Right lung (tissue), 10 donors: ENCODE measurements around the gene KRTAP4-3. TPM values are rescaled to one million over a fixed set of nuclear protein-coding genes. Genes with fewer than 3 reads are reported as not detected.
"Not testable (repeated sequence)": the region's sequence is repeated elsewhere in the genome, so short reads cannot be mapped to it uniquely, and the experiment has no call there.

Source experiments
- DNase-seq, 2 donors: peaks; one replicate each; pipeline ENCODE4 v3.0.0-alpha.2; 2013
- long read RNA-seq, 8 donors: transcript quantifications; one replicate each; lab custom pipeline, GENCODE V29; 2026
- polyA plus RNA-seq, 5 donors: library from polyadenylated mRNA; unstranded; fragments of 120-200 nt; gene quantifications; one replicate each; pipeline versions ENCODE4 v1.2.1 to v1.2.3, GENCODE V29; 2013; ENCODE audit warnings: inconsistent platforms in 1 of 5, low replicate concordance in 1 of 5; ENCODE audit not compliant: insufficient read length in 5 of 5, insufficient read depth in 1 of 5

KRTAP4-3 gene
- not detected for polyA plus RNA-seq
- long read RNA-seq, donor 1, result 0 reads
- long read RNA-seq, donor 2, result 0 reads
- long read RNA-seq, donor 3, result 0 reads
- long read RNA-seq, donor 4, result 0 reads
- long read RNA-seq, donor 5, result 0 reads
- long read RNA-seq, donor 6, result 0 reads
- long read RNA-seq, donor 7, result 0 reads
- long read RNA-seq, donor 8, result 0 reads

- no peak for DNase-seq
Observed at GRCh38 chr17:41168121-41168520, at the start of gene KRTAP4-3. Gene KRTAP4-3, minus strand, starts transcription at chr17:41168221. Its CDS starts 49 bp downstream, at chr17:41168172.

DNA sequence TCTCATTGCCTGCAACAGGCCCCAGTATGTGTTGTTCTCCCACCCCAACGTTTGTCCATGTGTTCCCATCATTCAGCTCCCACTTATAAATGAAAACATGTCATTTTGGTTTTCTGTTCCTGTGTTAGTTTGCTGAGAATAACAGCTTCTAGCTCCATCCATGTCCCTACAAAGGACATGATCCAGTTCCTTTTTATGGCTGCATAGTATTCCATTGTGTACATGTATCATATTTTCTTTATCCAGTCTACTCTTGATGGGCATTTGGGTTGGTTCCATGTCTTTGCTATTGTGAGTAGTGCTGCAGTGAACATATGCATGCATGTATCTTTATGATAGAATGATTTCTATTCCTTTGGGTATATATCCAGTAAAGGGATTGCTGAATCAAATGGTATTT is 47.7 kb upstream of the KRTAP4-3 start:
- no peak for DNase-seq

DNA sequence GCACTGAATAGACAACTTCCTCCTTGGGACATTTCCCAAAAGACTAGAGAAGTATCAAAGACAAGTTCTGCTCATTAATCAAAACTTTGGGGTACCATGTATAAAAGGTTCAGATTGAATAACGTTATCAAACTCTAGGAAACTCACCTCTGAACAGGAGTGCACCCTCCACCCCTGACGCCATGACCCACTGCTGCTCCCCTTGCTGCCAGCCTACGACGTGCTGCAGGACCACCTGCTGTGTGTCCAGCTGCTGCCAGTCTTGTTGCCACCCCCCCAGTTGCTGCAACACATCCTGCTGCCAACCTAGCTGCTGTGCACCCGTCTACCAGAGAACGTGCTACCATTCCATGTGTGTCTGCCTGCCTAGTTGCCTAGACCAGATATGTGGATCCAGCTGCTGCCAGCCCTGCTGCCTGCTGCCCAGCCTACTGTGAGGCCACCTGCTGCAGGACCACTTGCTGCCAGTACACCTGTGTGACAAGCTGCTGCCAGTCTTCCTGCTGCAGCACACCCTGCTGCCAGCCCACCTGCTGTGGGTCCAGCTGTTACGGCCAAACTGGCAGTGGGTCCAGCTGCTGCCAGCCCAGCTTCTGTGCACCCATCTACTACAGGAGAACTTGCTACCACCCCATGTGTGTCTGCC is 44.6 kb upstream of the KRTAP4-3 start:
- DNase-seq, result no peak

DNA sequence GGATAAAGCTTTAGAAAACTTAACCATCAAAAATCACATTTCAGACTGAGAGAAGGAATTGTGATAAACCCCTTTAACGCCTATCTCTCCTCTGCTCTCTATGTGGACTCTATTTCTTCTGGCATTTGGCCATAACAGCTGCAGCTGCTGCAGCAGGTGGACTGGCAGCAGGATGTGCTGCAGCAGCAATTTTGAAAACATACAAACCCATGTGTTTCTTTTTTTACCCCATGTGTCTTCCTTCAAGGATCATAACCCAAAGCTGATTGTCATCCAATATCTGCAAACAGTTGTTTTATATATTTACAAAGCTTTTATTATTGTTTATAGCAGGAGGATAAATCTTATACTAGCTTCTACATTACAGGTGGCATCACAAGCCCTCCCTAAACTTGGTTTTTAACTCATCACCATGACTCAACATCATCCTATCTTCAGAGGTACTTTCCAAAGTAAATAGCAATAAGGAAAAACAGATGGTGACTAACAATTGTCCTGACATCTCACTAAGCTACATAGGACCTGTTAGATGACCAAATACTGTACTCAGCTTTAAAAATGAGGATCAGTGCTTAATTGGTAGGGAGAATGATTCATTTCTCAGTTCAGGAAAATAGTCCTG is 43.9 kb upstream of the KRTAP4-3 start:
- DNase-seq, result no peak

- no peak for DNase-seq
Observed at GRCh38 chr17:41199421-41200078, 31.5 kb upstream of the KRTAP4-3 start.

DNA sequence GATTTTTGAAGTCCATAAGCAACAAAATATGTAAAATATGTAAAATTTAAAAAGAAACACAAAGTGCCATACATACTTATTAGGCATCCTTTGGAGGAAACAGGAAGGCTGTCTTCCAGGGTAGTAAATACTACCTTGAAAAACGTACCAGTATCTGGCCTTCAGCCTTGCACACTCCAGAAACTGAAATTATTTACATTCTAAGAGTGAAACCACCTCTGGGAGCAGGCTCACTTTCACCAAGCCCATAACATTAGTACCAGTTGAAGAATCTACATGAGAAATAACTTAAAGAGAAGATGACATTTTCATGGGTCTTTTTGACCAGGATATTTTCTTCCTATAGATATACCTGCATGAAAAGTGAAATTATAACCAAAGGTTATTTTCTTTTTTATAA is 28.0 kb upstream of the KRTAP4-3 start:
- no peak for DNase-seq

GRCh38 chr17:41190328-41190727 is 22.3 kb upstream of the KRTAP4-3 start:
- no peak for DNase-seq

- DNase-seq, result not testable (repeated sequence)
Observed at GRCh38 chr17:41189837-41190318, 21.9 kb upstream of the KRTAP4-3 start, which contains the start of gene KRTAP9-1. Gene KRTAP9-1, plus strand, starts transcription at chr17:41189887. Its CDS starts 0 bp downstream, at chr17:41189887.

DNA sequence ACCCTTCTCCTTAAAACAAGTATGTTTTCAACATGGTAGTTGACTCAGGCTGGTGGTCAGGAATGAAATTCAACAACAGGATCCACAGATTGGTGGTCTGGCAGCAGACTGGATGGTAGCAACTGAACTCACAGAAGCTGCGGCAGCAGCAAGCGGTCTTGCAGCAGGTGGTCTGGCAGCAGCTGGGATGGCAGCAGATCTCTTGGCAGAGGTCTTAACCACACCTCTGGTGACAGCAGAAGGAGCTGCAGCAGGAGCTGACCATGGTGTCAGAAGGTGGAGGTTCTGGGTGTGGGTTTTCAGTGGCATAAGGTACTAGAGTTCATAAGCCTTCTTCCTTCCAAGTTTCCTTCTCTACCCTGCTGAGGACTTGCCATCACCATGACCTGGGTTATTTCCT is 18.9 kb upstream of the KRTAP4-3 start:
- no peak for DNase-seq

DNA sequence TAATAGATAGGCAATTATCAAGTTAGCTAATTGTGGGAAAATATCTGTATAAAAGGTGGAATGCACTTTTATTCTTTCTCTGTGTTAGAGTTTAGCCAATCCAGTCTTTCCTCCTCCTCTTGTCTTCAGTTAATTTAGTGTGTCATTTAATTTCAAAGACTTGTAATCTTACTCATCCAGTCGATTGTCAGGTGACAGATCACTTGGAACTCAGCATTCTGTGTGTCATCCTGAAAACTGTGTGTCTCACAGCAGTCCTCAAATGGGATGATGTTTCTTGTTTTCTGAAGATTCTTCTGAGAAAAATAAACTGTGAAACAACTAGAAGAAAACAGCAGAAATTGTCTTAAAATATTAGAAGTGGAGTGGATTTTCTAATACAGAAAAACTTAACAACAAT is 17.0 kb upstream of the KRTAP4-3 start:
- no peak for DNase-seq

- DNase-seq, result no peak
Observed at GRCh38 chr17:41184480-41184961, 16.5 kb upstream of the KRTAP4-3 start, which contains the start of gene KRTAP4-1. Gene KRTAP4-1, minus strand, starts transcription at chr17:41184911. Its CDS starts 57 bp downstream, at chr17:41184854.

DNA sequence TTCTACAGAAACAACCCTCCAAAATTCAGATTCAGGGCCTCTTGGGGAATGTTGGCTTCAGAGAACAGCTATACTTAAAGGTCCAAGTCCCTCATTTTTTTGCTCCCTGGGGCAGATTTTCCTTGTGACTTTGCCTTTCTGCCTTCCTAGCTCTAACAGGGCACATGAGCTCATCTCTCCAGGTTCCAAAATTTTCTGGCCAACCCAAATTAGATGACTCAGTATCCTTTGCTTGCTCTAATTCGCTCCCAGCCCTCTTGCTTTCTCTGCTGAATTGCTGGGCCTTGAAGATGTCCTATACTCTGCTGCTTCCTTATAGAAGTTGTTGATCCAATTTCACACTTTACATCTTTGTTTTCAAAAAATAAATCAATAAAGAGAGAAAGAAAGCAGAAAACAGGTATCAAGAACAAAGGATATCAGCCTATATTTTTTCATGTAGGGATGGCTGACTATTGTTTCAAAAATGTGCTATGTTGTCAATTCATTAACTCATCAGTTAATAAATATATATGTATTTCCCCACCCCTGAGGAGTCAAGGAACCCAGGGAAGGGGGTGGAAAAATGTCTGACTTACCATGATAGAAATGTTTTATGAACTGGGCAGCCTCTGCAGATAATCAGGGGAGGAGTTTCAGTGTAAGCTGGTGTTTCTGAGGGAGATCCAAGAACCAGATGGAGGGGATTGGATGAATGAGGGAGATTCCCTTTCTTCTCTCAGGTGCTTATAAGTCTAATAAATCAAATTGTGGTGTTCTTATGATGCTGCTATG is 11.0 kb upstream of the KRTAP4-3 start:
- no peak for DNase-seq

DNA sequence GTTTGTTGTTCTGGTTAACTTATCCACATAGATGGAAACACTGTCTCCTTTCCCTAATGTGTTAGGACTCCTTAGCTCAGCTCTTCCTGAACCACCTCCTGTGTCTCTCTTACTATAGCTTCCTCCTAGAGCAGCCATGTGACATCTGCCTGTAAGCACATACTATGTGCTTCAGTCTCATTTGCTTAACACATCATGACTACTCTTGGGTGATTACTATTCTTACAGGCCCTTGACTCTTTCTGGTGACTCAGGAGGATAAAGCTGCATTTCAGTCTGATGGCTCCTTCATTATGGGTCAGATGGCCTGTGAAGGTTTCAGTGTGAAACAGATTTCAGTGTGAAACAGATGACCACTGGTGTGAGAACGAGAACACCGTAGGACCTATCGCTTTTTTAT is 10.3 kb upstream of the KRTAP4-3 start:
- DNase-seq, result no peak

DNA sequence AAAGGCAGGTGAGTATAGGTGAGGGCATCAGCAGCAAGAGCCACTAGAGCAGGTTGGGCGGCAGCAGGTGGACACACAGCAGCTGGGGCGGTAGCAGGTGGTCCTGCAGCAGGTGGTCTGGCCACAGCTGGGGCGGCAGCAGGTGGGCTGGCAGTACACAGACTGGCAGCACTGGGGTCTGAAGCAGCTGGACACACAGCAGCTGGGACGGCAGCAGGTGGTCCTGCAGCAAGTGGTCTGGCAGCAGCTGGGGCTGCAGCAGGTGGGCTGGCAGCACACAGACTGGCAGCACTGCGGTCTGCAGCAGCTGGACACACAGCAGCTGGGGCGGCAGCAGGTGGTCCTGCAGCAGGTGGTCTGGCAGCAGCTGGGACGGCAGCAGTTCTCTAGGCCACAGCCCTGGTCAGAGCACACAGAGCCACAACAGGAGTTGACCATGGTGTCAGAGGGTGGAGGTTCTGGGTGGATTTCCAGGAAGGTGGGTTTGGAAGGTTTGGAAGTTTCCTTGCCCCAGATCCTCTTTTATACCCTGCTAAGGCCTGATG is 9.8 kb upstream of the KRTAP4-3 start, which contains the start of gene KRTAP4-2:
TSS of gene KRTAP4-2 (minus strand) at position 495 of the 545 bp plus-strand sequence. CDS start at position 438, 57 bp downstream.
- no peak for DNase-seq

- no peak for DNase-seq
Observed at GRCh38 chr17:41176744-41177387, 8.8 kb upstream of the KRTAP4-3 start.

GRCh38 chr17:41171886-41172285 is 3.9 kb upstream of the KRTAP4-3 start:
- DNase-seq, result no peak

GRCh38 chr17:41167561-41167960 is 460 bp downstream of the KRTAP4-3 start:
- DNase-seq, result no peak

DNA sequence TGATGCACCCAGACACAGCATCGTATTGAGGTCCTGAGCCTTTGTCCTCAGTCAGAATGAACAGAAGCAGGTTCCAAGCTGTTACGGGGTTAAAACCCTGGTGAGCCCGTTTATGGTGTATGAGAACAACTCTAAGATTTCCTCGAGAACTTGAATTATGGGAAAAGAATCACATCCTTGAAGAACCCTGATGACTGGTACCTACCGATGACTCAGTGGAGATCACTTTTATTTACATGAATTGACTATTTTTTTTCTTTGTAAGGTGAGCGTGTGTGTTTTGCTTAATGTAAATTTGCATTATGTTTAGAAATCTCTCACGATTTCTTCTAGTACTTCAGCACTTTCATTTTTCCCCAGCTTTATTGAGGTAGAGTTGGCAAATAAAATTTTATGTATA is 4.2 kb downstream of the KRTAP4-3 start:
- DNase-seq, result no peak

GRCh38 chr17:41160648-41161047 is 7.4 kb downstream of the KRTAP4-3 start, which contains the start of gene KRTAP4-4:
Gene KRTAP4-4, minus strand, starts transcription at chr17:41160748. Its CDS starts 57 bp downstream, at chr17:41160691.
- DNase-seq, result no peak

- DNase-seq, result not testable (repeated sequence)
Observed at GRCh38 chr17:41160190-41160589, 7.8 kb downstream of the KRTAP4-3 start.
